HCT116 (cell line): ENCODE data around the gene SMCO4. TPM values are rescaled to one million over a fixed set of nuclear protein-coding genes. Genes with fewer than 3 reads are reported as not detected.

Experiments
- ATAC-seq: fragments of 200-7000 bp; cut with Tn5 transposase; 2 replicates; pipeline ENCODE4 v1.9.1; 2020; ENCODE audit warnings: mild to moderate bottlenecking, moderate library complexity
- BruUV-seq: library from RNA; stranded (reverse); fragments of 400-500 nt; replicated peaks from 2 replicates; lab custom pipeline; 2021; lab: Mats Ljungman, UMichigan
- CTCF ChIA-PET: fragments of 300-600 bp; sonication (Branson Sonifier 250); formaldehyde crosslinking; loops from one replicate; lab custom pipeline; 2021; ENCODE audit warnings: antibody characterized with exemption; lab: Charles Lee
- POLR2A ChIA-PET: fragments of 300-600, 350-600 bp; sonication (Branson Sonifier 250); formaldehyde crosslinking; loops from one replicate; lab custom pipeline; 2021; ENCODE audit warnings: antibody characterized with exemption; lab: Charles Lee
- RAD21 ChIA-PET, 2 experiments: fragments of 300-600 bp; sonication (Branson Sonifier 250); formaldehyde crosslinking; loops; one replicate each; lab custom pipeline; 2023; ENCODE audit warnings: low total read pairs in 2 of 2; ENCODE audit not compliant: uncharacterized antibody in 2 of 2, unreplicated experiment in 2 of 2, low non-redundant PET in 1 of 2; lab: Charles Lee
- DNase-seq: peaks from one replicate; pipeline ENCODE4 v3.0.0-alpha.2; 2010; ENCODE audit warnings: low read depth, low spot score
- H2AFZ ChIP-seq: fragments of 200-600 bp; shearing (Covaris generic), sonication (generic); 2 replicates; pipeline ENCODE4 v1.6.1; 2017; ENCODE audit warnings: low read depth, mixed run types, mixed read lengths, antibody characterized with exemption, low read length; ENCODE audit not compliant: poor library complexity, severe bottlenecking
- H3K27ac ChIP-seq: 2 replicates; pipeline ENCODE4 v1.5.1; 2012; ENCODE audit warnings: low read depth, low read length
- H3K27me3 ChIP-seq: fragments of 200-600 bp; sonication (generic); 2 replicates; pipeline ENCODE4 v1.6.1; 2016; ENCODE audit warnings: mixed run types, low read length, mixed read lengths; ENCODE audit not compliant: insufficient read depth
- H3K36me3 ChIP-seq, 2 experiments: fragments of 200-500 bp in 1 of 2; fragments of 200-600 bp in 1 of 2; sonication (Bioruptor generic) in 1 of 2; sonication (generic) in 1 of 2; 2 replicates each; pipeline versions ENCODE4 v1.5.1 to v1.6.1; 2014 to 2016; ENCODE audit warnings: low read length in 2 of 2, inconsistent platforms in 1 of 2, mixed read lengths in 1 of 2, mixed run types in 1 of 2; ENCODE audit not compliant: insufficient read depth in 2 of 2, control insufficient read depth in 1 of 2
- H3K4me1 ChIP-seq, 2 experiments: fragments of 200-600 bp in 1 of 2; sonication (generic) in 1 of 2; 2 replicates each; pipeline versions ENCODE4 v1.5.1 to v1.6.1; 2012 to 2017; ENCODE audit warnings: low read length in 2 of 2, inconsistent platforms in 1 of 2, mild to moderate bottlenecking in 1 of 2, mixed read lengths in 1 of 2, mixed run types in 1 of 2, moderate library complexity in 1 of 2; ENCODE audit not compliant: insufficient read depth in 2 of 2, control insufficient read depth in 1 of 2
- H3K4me2 ChIP-seq: fragments of 200-600 bp; sonication (generic); 2 replicates; pipeline ENCODE4 v1.6.1; 2017; ENCODE audit warnings: mixed run types, low read length, mixed read lengths
- H3K4me3 ChIP-seq, 2 experiments: fragments of 200-600 bp in 1 of 2; sonication (generic) in 1 of 2; replicated peaks in 1 of 2; 2 replicates each; pipeline ENCODE4 v1.5.1; 2011 to 2016; ENCODE audit warnings: low read length in 2 of 2, control low read depth in 1 of 2, low read depth in 1 of 2, mild to moderate bottlenecking in 1 of 2, mixed read lengths in 1 of 2, mixed run types in 1 of 2
- H3K79me2 ChIP-seq: fragments of 200-600 bp; sonication (generic); 2 replicates; pipeline ENCODE4 v1.6.1; 2017; ENCODE audit warnings: mild to moderate bottlenecking, mixed run types, low read length, moderate library complexity, mixed read lengths; ENCODE audit not compliant: insufficient read depth
- H3K9ac ChIP-seq: fragments of 200-600 bp; sonication (generic); 2 replicates; pipeline ENCODE4 v1.6.1; 2016; ENCODE audit warnings: low read length, mixed read lengths
- H3K9me2 ChIP-seq: fragments of 200-600 bp; sonication (generic), shearing (Covaris generic); 2 replicates; pipeline ENCODE4 v1.6.1; 2017; ENCODE audit warnings: mixed run types, mild to moderate bottlenecking, moderate library complexity; ENCODE audit not compliant: insufficient read depth
- H3K9me3 ChIP-seq, 2 experiments: fragments of 200-500 bp in 1 of 2; fragments of 200-600 bp in 1 of 2; sonication (Bioruptor generic) in 1 of 2; sonication (generic) in 1 of 2; 2 replicates each; pipeline ENCODE4 v1.6.1; 2014 to 2017; ENCODE audit warnings: low read length in 2 of 2, mixed read lengths in 2 of 2, inconsistent platforms in 1 of 2, low read depth in 1 of 2, mild to moderate bottlenecking in 1 of 2, mixed run types in 1 of 2, moderate library complexity in 1 of 2; ENCODE audit not compliant: control insufficient read depth in 1 of 2, insufficient read depth in 1 of 2
- H4K20me1 ChIP-seq: fragments of 200-600 bp; sonication (generic), shearing (Covaris generic); 2 replicates; pipeline ENCODE4 v1.6.1; 2017; ENCODE audit warnings: mixed run types, mild to moderate bottlenecking, moderate library complexity; ENCODE audit not compliant: insufficient read depth
- CBX3 ChIP-seq: IDR thresholded peaks from 2 replicates; pipeline ENCODE4 v1.6.1; 2012; ENCODE audit warnings: low read depth
- CEBPB ChIP-seq: IDR thresholded peaks from 2 replicates; pipeline ENCODE4 v1.6.1; 2012; ENCODE audit warnings: low read depth
- EGR1 ChIP-seq: IDR thresholded peaks from 2 replicates; pipeline ENCODE4 v1.6.1; 2012; ENCODE audit warnings: low read depth
- ELF1 ChIP-seq: IDR thresholded peaks from 2 replicates; pipeline ENCODE4 v1.6.1; 2012; ENCODE audit warnings: low read depth, borderline replicate concordance
- JUND ChIP-seq: IDR thresholded peaks from 2 replicates; pipeline ENCODE4 v1.6.1; 2012
- POLR2A ChIP-seq: IDR thresholded peaks from 2 replicates; pipeline ENCODE4 v1.7.0; 2011; ENCODE audit warnings: borderline replicate concordance; ENCODE audit not compliant: insufficient read depth, insufficient read length; ENCODE audit errors: extremely low read depth
- POLR2AphosphoS5 ChIP-seq: IDR thresholded peaks from 2 replicates; pipeline ENCODE4 v1.6.1; 2011; ENCODE audit warnings: mild to moderate bottlenecking, low read depth, low read length, moderate library complexity
- RAD21 ChIP-seq: IDR thresholded peaks from 2 replicates; pipeline ENCODE4 v1.6.1; 2012; ENCODE audit warnings: low read depth, mild to moderate bottlenecking
- YY1 ChIP-seq: IDR thresholded peaks from 2 replicates; pipeline ENCODE4 v1.6.1; 2011; ENCODE audit warnings: low read length, low read depth, moderate library complexity, mild to moderate bottlenecking; ENCODE audit not compliant: insufficient replicate concordance; ENCODE audit errors: extremely low read depth
- ZNF274 ChIP-seq: fragments of 200-500 bp; sonication (Bioruptor generic); IDR thresholded peaks from 2 replicates; pipeline ENCODE4 v1.6.1; 2014; ENCODE audit warnings: mild to moderate bottlenecking, low read depth, low read length, inconsistent platforms
- intact Hi-C: fragments of 100-400 bp; cut with micrococcal nuclease; formaldehyde crosslinking; loops from 2 replicates; pipeline ENCODE4 v1.10.0; 2022
- total RNA-seq: library from RNA; stranded (reverse); gene quantifications from one replicate; pipeline ENCODE4 v1.2.1, GENCODE V29; 2021; ENCODE audit not compliant: unreplicated experiment
- TF ChIP-seq, protein P1 (sequence below): IDR thresholded peaks from 2 replicates; pipeline ENCODE4 v1.6.1; 2011; ENCODE audit warnings: mild to moderate bottlenecking, low read length, moderate library complexity; ENCODE audit not compliant: insufficient replicate concordance; ENCODE audit errors: extremely low read depth
- TF ChIP-seq, protein P2 (sequence below), 3 experiments: fragments of 200-600 bp in 1 of 3; sonication (generic) in 1 of 3; IDR thresholded peaks in 2 of 3; conservative IDR thresholded peaks in 1 of 3; 2 replicates each; pipeline ENCODE4 v1.5.1; 2012 to 2017; ENCODE audit warnings: low read depth in 2 of 3, low read length in 2 of 3, antibody characterized with exemption in 1 of 3, borderline replicate concordance in 1 of 3, control low read depth in 1 of 3, mild to moderate bottlenecking in 1 of 3, mixed read lengths in 1 of 3, mixed run types in 1 of 3, moderate library complexity in 1 of 3; ENCODE audit not compliant: insufficient read depth in 1 of 3

The SMCO4 gene
- total RNA-seq, 1 experiment from 2014 or later: 23.1 TPM

DNA sequence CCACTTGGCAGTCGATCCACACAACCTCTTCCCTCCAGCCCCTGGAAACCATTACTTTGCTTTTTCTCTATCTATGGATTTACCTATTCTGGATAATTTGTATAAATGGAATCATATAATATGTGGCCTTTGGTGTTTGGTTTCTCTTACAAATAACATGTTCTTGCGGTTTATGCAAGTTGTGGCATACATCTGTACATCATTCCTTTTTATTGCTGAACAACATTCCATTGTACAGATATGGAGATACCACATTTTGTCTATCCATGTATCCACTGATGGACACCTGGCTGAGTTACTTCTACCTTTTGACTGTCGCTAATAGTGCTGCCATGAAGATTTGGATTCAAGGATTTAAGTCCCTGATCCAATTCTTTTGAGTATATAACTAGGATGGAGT is 25.1 kb downstream of the SMCO4 start (continued):
- TF ChIP-seq, protein P1, sequence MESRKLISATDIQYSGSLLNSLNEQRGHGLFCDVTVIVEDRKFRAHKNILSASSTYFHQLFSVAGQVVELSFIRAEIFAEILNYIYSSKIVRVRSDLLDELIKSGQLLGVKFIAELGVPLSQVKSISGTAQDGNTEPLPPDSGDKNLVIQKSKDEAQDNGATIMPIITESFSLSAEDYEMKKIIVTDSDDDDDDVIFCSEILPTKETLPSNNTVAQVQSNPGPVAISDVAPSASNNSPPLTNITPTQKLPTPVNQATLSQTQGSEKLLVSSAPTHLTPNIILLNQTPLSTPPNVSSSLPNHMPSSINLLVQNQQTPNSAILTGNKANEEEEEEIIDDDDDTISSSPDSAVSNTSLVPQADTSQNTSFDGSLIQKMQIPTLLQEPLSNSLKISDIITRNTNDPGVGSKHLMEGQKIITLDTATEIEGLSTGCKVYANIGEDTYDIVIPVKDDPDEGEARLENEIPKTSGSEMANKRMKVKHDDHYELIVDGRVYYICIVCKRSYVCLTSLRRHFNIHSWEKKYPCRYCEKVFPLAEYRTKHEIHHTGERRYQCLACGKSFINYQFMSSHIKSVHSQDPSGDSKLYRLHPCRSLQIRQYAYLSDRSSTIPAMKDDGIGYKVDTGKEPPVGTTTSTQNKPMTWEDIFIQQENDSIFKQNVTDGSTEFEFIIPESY: no peak
- TF ChIP-seq YY1 (no peak), POLR2AphosphoS5 (no peak), EGR1 (no peak), POLR2A (no peak), ELF1 (no peak), RAD21 (no peak), ZNF274 (no peak)

- no peak overlapping the region for H3K9ac ChIP-seq
- no peaks in the 10 kb centered on the region for H3K9me2 ChIP-seq
- H2AFZ ChIP-seq: no peak overlapping the region
- no peaks in the 10 kb centered on the region for H3K9me3 ChIP-seq
- no peaks in the 10 kb centered on the region for H3K79me2 ChIP-seq
- intact Hi-C loops: no loop called here
- CTCF ChIA-PET: no interaction called here
- no peaks in the 10 kb centered on the region for H3K36me3 ChIP-seq
- no peaks in the 10 kb centered on the region for H4K20me1 ChIP-seq
- DNase-seq (no peak), ATAC-seq (no peak)
- BruUV-seq: no TSS peak
- no peaks in the 10 kb centered on the region for H3K4me1 ChIP-seq
- H3K27me3 ChIP-seq: no peaks in the 10 kb centered on the region
- POLR2A ChIA-PET: no interaction called here
- no peak overlapping the region for H3K27ac ChIP-seq
- H3K4me2 ChIP-seq: no peak overlapping the region
- RAD21 ChIA-PET: no interaction called here
- no peak overlapping the region for H3K4me3 ChIP-seq
- TF ChIP-seq JUND (no peak), CEBPB (no peak), YY1 (no peak), CBX3 (no peak), EGR1 (no peak)
- TF ChIP-seq, protein P2, sequence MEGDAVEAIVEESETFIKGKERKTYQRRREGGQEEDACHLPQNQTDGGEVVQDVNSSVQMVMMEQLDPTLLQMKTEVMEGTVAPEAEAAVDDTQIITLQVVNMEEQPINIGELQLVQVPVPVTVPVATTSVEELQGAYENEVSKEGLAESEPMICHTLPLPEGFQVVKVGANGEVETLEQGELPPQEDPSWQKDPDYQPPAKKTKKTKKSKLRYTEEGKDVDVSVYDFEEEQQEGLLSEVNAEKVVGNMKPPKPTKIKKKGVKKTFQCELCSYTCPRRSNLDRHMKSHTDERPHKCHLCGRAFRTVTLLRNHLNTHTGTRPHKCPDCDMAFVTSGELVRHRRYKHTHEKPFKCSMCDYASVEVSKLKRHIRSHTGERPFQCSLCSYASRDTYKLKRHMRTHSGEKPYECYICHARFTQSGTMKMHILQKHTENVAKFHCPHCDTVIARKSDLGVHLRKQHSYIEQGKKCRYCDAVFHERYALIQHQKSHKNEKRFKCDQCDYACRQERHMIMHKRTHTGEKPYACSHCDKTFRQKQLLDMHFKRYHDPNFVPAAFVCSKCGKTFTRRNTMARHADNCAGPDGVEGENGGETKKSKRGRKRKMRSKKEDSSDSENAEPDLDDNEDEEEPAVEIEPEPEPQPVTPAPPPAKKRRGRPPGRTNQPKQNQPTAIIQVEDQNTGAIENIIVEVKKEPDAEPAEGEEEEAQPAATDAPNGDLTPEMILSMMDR (IDR thresholded peaks at IDR 0.05 in 2 of 3, conservative IDR thresholded peaks at IDR 0.05 in 1 of 3; ENCODE audit: borderline replicate concordance in 1 of 3, insufficient read depth in 1 of 3, low read depth in 2 of 3, low read length in 2 of 3): no peak
Observed at GRCh38 chr11:93517611-93518010, 25.6 kb downstream of the SMCO4 start.
